ENCODE results near the gene G3BP2. TPM values are rescaled to one million over a fixed set of nuclear protein-coding genes. Genes with fewer than 3 reads are reported as not detected.
A peak's percentile ranks its signal among the peaks of the same experiment; 100 is the strongest.
"Not testable (repeated sequence)": the region's sequence is repeated elsewhere in the genome, so short reads cannot be mapped to it uniquely, and the experiment has no call there.

Gene G3BP2
- total RNA-seq, 8 experiments from 2014 or later: 137 to 245 (median 178) TPM

- Histone ChIP-seq H3K4me1 (replicated peaks in 1 of 2) (peaks cover 7 to 21% of the 10 kb centered on the region in 2 donors), H3K27ac (peak overlapping the region in 1 of 2 donors; percentile 37), H3K4me3 (no peak overlapping the region)
- ATAC-seq (replicated peaks in 6 of 8): no peak
- WGBS, 10 experiments: 90 to 100% (median 93%) methylated on average over 2 to 5 of the region's 11 CpGs; no CpG with 5 or more reads in 1 of the 10 experiments
- in situ Hi-C loops (cut with MboI; ENCODE audit: low pct_unique_long_range_greater_than_20kb in 2 of 9, low sequenced_read_pairs in 9 of 9, unreplicated experiment in 9 of 9): no loop called here
These were observed 1.9 kb upstream of the G3BP2 start for GRCh38 chr4:75675004-75675531.

GRCh38 chr4:75673959-75674328 lies 733 bp upstream of the G3BP2 start:
- 7 to 55% (median 47%) methylated on average over 1 to 5 of the region's 5 CpGs; no CpG with 5 or more reads in 1 of the 10 experiments for WGBS, 10 experiments
- H3K4me1 ChIP-seq (replicated peaks in 1 of 2): peaks cover 10 to 21% of the 10 kb centered on the region in 2 donors
- in situ Hi-C loops (cut with MboI; ENCODE audit: low pct_unique_long_range_greater_than_20kb in 2 of 9, low sequenced_read_pairs in 9 of 9, unreplicated experiment in 9 of 9): loop anchor here in 1 of 9 experiments (25.0 kb wide), 1 partner anchor 113 kb away; no protein-coding TSS in a partner anchor
- peak overlapping the region; percentile 88 to 90 for H3K27ac ChIP-seq
- H3K4me3 ChIP-seq: peak overlapping the region; percentile 73 to 83 (median 78)
- no peak for ATAC-seq (replicated peaks in 6 of 8)

- peak overlapping the region; percentile 90 to 91 for H3K27ac ChIP-seq
- in situ Hi-C loops (cut with MboI; ENCODE audit: low pct_unique_long_range_greater_than_20kb in 2 of 9, low sequenced_read_pairs in 9 of 9, unreplicated experiment in 9 of 9): loop anchor here in 1 of 9 experiments (25.0 kb wide), 1 partner anchor 115 kb away; no protein-coding TSS in a partner anchor
These were observed 667 bp downstream of the G3BP2 start for GRCh38 chr4:75672461-75673026.

GRCh38 chr4:75671802-75672421 lies 1.3 kb downstream of the G3BP2 start:
- H3K27ac ChIP-seq: peak overlapping the region; percentile 90 to 91
- H3K4me1 ChIP-seq (replicated peaks in 1 of 2): peaks cover 22 to 32% of the 10 kb centered on the region in 2 donors
- in situ Hi-C loops (cut with MboI; ENCODE audit: low pct_unique_long_range_greater_than_20kb in 2 of 9, low sequenced_read_pairs in 9 of 9, unreplicated experiment in 9 of 9): loop anchor here in 1 of 9 experiments (25.0 kb wide), 1 partner anchor 115 kb away; no protein-coding TSS in a partner anchor
- no peak for ATAC-seq (replicated peaks in 6 of 8)
- WGBS, 10 experiments: 0 to 17% (median 7%) methylated on average over 1 to 9 of the region's 10 CpGs
- peak overlapping the region; percentile 73 to 83 (median 78) for H3K4me3 ChIP-seq

More at GRCh38 chr4:75672461-75673026, 667 bp downstream of the G3BP2 start:
- WGBS, 10 experiments: 0 to 2% (median 0%) methylated on average over 1 to 23 of the region's 44 CpGs; no CpG with 5 or more reads in 3 of the 10 experiments
- Histone ChIP-seq H3K4me1 (replicated peaks in 1 of 2) (peaks cover 19 to 32% of the 10 kb centered on the region in 2 donors), H3K4me3 (peak overlapping the region; percentile 73 to 83 (median 78))
- ATAC-seq (replicated peaks in 6 of 8): peak in 6 of 8 experiments; percentile 0 to 24 (median 8)

- H3K4me1 ChIP-seq (replicated peaks in 1 of 2): peaks cover 20 to 39% of the 10 kb centered on the region in 2 donors
- no peak overlapping the region for H3K4me3 ChIP-seq
- in situ Hi-C loops (cut with MboI; ENCODE audit: low pct_unique_long_range_greater_than_20kb in 2 of 9, low sequenced_read_pairs in 9 of 9, unreplicated experiment in 9 of 9): loop anchor here in 1 of 9 experiments (25.0 kb wide), 1 partner anchor 119 kb away; no protein-coding TSS in a partner anchor
- no peak for ATAC-seq (replicated peaks in 6 of 8)
- no peak overlapping the region for H3K27ac ChIP-seq
These were observed 4.6 kb downstream of the G3BP2 start for GRCh38 chr4:75668596-75668995.

GRCh38 chr4:75667636-75668035 lies 5.6 kb downstream of the G3BP2 start:
- not testable (repeated sequence) for H3K27ac ChIP-seq, H3K4me3 ChIP-seq
- in situ Hi-C loops (cut with MboI; ENCODE audit: low pct_unique_long_range_greater_than_20kb in 2 of 9, low sequenced_read_pairs in 9 of 9, unreplicated experiment in 9 of 9): loop anchor here in 1 of 9 experiments (25.0 kb wide), 1 partner anchor 120 kb away; no protein-coding TSS in a partner anchor
- peaks cover 20 to 39% of the 10 kb centered on the region in 2 donors for H3K4me1 ChIP-seq (replicated peaks in 1 of 2)
- peak in 1 of 8 experiments; percentile 43 for ATAC-seq (replicated peaks in 6 of 8)
- 50 to 93% (median 83%) methylated on average over 2 to 6 of the region's 7 CpGs; no CpG with 5 or more reads in 1 of the 10 experiments for WGBS, 10 experiments

- 48 to 100% (median 89%) methylated on average over 2 to 4 of the region's 4 CpGs for WGBS, 10 experiments
- H3K27ac ChIP-seq: no peak overlapping the region
- peaks cover 20 to 37% of the 10 kb centered on the region in 2 donors for H3K4me1 ChIP-seq (replicated peaks in 1 of 2)
- in situ Hi-C loops (cut with MboI; ENCODE audit: low pct_unique_long_range_greater_than_20kb in 2 of 9, low sequenced_read_pairs in 9 of 9, unreplicated experiment in 9 of 9): loop anchor here in 1 of 9 experiments (25.0 kb wide), 1 partner anchor 121 kb away; no protein-coding TSS in a partner anchor
- ATAC-seq (replicated peaks in 6 of 8): no peak
- no peak overlapping the region for H3K4me3 ChIP-seq
These were observed 6.9 kb downstream of the G3BP2 start for GRCh38 chr4:75666299-75666698.

GRCh38 chr4:75664604-75665003 lies 8.6 kb downstream of the G3BP2 start:
- in situ Hi-C loops (cut with MboI; ENCODE audit: low pct_unique_long_range_greater_than_20kb in 2 of 9, low sequenced_read_pairs in 9 of 9, unreplicated experiment in 9 of 9): loop anchor here in 1 of 9 experiments (25.0 kb wide), 1 partner anchor 123 kb away; no protein-coding TSS in a partner anchor
- ATAC-seq (replicated peaks in 6 of 8); H3K4me3 ChIP-seq; H3K27ac ChIP-seq: not testable (repeated sequence)
- 90 to 100% (median 100%) methylated on average over 1 to 3 of the region's 3 CpGs; no CpG with 5 or more reads in 4 of the 10 experiments for WGBS, 10 experiments
- H3K4me1 ChIP-seq (replicated peaks in 1 of 2): peaks cover 17 to 27% of the 10 kb centered on the region in 2 donors

- 79 to 100% (median 100%) methylated on average over 1 to 2 of the region's 2 CpGs; no CpG with 5 or more reads in 3 of the 10 experiments for WGBS, 10 experiments
- H3K27ac ChIP-seq: no peak overlapping the region
- no peak overlapping the region for H3K4me3 ChIP-seq
- ATAC-seq (replicated peaks in 6 of 8): no peak
- H3K4me1 ChIP-seq (replicated peaks in 1 of 2): peaks cover 6 to 16% of the 10 kb centered on the region in 2 donors
- in situ Hi-C loops (cut with MboI; ENCODE audit: low pct_unique_long_range_greater_than_20kb in 2 of 9, low sequenced_read_pairs in 9 of 9, unreplicated experiment in 9 of 9): loop anchor here in 1 of 9 experiments (25.0 kb wide), 1 partner anchor 125 kb away; no protein-coding TSS in a partner anchor
These were observed 10.6 kb downstream of the G3BP2 start for GRCh38 chr4:75662626-75663025.

GRCh38 chr4:75660491-75660890 lies 12.7 kb downstream of the G3BP2 start:
- in situ Hi-C loops (cut with MboI; ENCODE audit: low pct_unique_long_range_greater_than_20kb in 2 of 9, low sequenced_read_pairs in 9 of 9, unreplicated experiment in 9 of 9): loop anchor here in 1 of 9 experiments (25.0 kb wide), 1 partner anchor 127 kb away; no protein-coding TSS in a partner anchor
- Histone ChIP-seq H3K4me1 (replicated peaks in 1 of 2) (peaks cover 0 to 3% of the 10 kb centered on the region in 2 donors), H3K4me3 (no peak overlapping the region), H3K27ac (no peak overlapping the region)
- WGBS, 10 experiments: 0 to 94% (median 50%) methylated on average over 2 of the region's 2 CpGs; no CpG with 5 or more reads in 1 of the 10 experiments
- peak in 3 of 8 experiments; percentile 44 to 56 (median 53) for ATAC-seq (replicated peaks in 6 of 8)

- no peak for ATAC-seq (replicated peaks in 6 of 8)
- Histone ChIP-seq H3K4me1 (replicated peaks in 1 of 2) (no peaks in the 10 kb centered on the region), H3K27ac (no peak overlapping the region), H3K4me3 (no peak overlapping the region)
- 50 to 92% (median 89%) methylated on average over 1 of the region's 1 CpG; no CpG with 5 or more reads in 3 of the 10 experiments for WGBS, 10 experiments
- in situ Hi-C loops (cut with MboI; ENCODE audit: low pct_unique_long_range_greater_than_20kb in 2 of 9, low sequenced_read_pairs in 9 of 9, unreplicated experiment in 9 of 9): loop anchor here in 1 of 9 experiments (25.0 kb wide), 1 partner anchor 128 kb away; no protein-coding TSS in a partner anchor
These were observed 13.6 kb downstream of the G3BP2 start for GRCh38 chr4:75659512-75660031.

- Histone ChIP-seq H3K27ac (no peak overlapping the region), H3K4me1 (replicated peaks in 1 of 2) (no peaks in the 10 kb centered on the region), H3K4me3 (no peak overlapping the region)
- in situ Hi-C loops (cut with MboI; ENCODE audit: low pct_unique_long_range_greater_than_20kb in 2 of 9, low sequenced_read_pairs in 9 of 9, unreplicated experiment in 9 of 9): loop anchor here in 1 of 9 experiments (25.0 kb wide), 1 partner anchor 128 kb away; no protein-coding TSS in a partner anchor
- WGBS, 10 experiments: 67 to 100% (median 96%) methylated on average over 1 to 4 of the region's 4 CpGs; no CpG with 5 or more reads in 1 of the 10 experiments
- ATAC-seq (replicated peaks in 6 of 8): no peak
These were observed 14.3 kb downstream of the G3BP2 start for GRCh38 chr4:75658876-75659275.

Measured in motor neuron (in vitro differentiated cells).